Activated CD8-positive, alpha-beta memory T cell treated with anti-CD3 and anti-CD28 coated beads, Interleukin-2, amount 50 U/mL, for 24 hours (primary cell): ENCODE results near the gene TEPSIN.
"Not testable (repeated sequence)": the region's sequence is repeated elsewhere in the genome, so short reads cannot be mapped to it uniquely, and the experiment has no call there.

Source experiments
- DNase-seq: peaks from one replicate; pipeline ENCODE4 v3.0.0-alpha.2; 2020; ENCODE audit errors: extremely low read depth

The TEPSIN gene

GRCh38 chr17:81236784-81237183 is 2.1 kb downstream of the TEPSIN start:
- no peak for DNase-seq

- no peak for DNase-seq
Measured at GRCh38 chr17:81235822-81236740, 2.8 kb downstream of the TEPSIN start.

- no peak for DNase-seq
Measured at GRCh38 chr17:81234940-81235821, 3.7 kb downstream of the TEPSIN start.

GRCh38 chr17:81234506-81234855 is 4.4 kb downstream of the TEPSIN start:
- DNase-seq = no peak

- DNase-seq = no peak
Measured at GRCh38 chr17:81233811-81234505, 4.9 kb downstream of the TEPSIN start.

- DNase-seq = no peak
Measured at GRCh38 chr17:81233316-81233715, 5.5 kb downstream of the TEPSIN start.

GRCh38 chr17:81232616-81233241 is 6.1 kb downstream of the TEPSIN start:
- DNase-seq = no peak

GRCh38 chr17:81231766-81232581 is 6.9 kb downstream of the TEPSIN start:
- DNase-seq = no peak

GRCh38 chr17:81231121-81231645 is 7.7 kb downstream of the TEPSIN start:
- DNase-seq = no peak

GRCh38 chr17:81230043-81230820 is 8.6 kb downstream of the TEPSIN start:
- DNase-seq = no peak

GRCh38 chr17:81229666-81229920 is 9.3 kb downstream of the TEPSIN start:
- DNase-seq = no peak

GRCh38 chr17:81228834-81229665 is 9.8 kb downstream of the TEPSIN start:
- no peak for DNase-seq

GRCh38 chr17:81228420-81228819 is 10.4 kb downstream of the TEPSIN start:
- DNase-seq = no peak

GRCh38 chr17:81227630-81228029 is 11.2 kb downstream of the TEPSIN start:
- not testable (repeated sequence) for DNase-seq

- no peak for DNase-seq
Measured at GRCh38 chr17:81223762-81224130, 15.1 kb downstream of the TEPSIN start.

GRCh38 chr17:81222906-81223761 is 15.7 kb downstream of the TEPSIN start, which contains the start of gene CEP131:
Gene CEP131 (minus strand): TSS chr17:81222965. CDS start chr17:81220056, 2,909 bp downstream.
- peak; percentile 98 for DNase-seq

- no peak for DNase-seq
Measured at GRCh38 chr17:81222620-81222905, 16.3 kb downstream of the TEPSIN start.
